AG04449 (cell line): Measurements from ENCODE around the gene CALN1.

Experiments used
- CTCF ChIA-PET: fragments of 350-600 bp; formaldehyde crosslinking; extraction: SDS; loops from one replicate; lab custom pipeline; 2021; ENCODE audit warnings: antibody characterized with exemption; lab: Yijun Ruan, JAX
- POLR2A ChIA-PET: fragments of 400-600, 350-600 bp; formaldehyde crosslinking; extraction: SDS; loops from one replicate; lab custom pipeline; 2020; ENCODE audit warnings: antibody characterized with exemption, inconsistent platforms; lab: Yijun Ruan, JAX
- DNase-seq: peaks from one replicate; pipeline ENCODE4 v3.0.0-alpha.2; 2010; ENCODE audit warnings: low read depth, low spot score
- H3K4me3 ChIP-seq: 2 replicates; pipeline ENCODE4 v1.5.1; 2011; ENCODE audit warnings: low read depth, mild to moderate bottlenecking, control low read depth, low read length
- TF ChIP-seq, protein P1 (sequence below): IDR thresholded peaks from one replicate; pipeline ENCODE4 v1.5.1; 2011; ENCODE audit warnings: mild to moderate bottlenecking, moderate library complexity, low read length, control low read depth, inconsistent platforms; ENCODE audit not compliant: insufficient read depth; ENCODE audit errors: missing control alignments

Gene CALN1

DNA sequence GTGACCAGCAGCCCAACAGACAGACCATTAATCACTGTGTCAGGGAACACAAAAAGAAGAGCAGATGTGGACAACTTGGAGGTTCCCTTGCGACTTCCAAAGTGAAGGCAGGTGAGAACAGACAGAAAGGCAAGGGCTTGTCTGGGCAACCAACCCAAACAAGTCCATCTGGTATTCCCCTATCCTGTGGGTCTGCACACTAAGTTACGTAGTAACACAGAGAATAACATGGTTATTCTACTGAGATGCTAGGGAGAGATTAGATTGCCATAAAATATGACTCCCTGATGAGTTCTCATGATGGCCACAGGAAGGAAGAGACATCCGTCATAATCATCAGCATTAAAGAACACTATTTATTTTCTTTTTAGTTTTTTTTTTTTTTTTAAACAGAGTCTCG lies 252.2 kb downstream of the CALN1 start:
- TF ChIP-seq, protein P1, sequence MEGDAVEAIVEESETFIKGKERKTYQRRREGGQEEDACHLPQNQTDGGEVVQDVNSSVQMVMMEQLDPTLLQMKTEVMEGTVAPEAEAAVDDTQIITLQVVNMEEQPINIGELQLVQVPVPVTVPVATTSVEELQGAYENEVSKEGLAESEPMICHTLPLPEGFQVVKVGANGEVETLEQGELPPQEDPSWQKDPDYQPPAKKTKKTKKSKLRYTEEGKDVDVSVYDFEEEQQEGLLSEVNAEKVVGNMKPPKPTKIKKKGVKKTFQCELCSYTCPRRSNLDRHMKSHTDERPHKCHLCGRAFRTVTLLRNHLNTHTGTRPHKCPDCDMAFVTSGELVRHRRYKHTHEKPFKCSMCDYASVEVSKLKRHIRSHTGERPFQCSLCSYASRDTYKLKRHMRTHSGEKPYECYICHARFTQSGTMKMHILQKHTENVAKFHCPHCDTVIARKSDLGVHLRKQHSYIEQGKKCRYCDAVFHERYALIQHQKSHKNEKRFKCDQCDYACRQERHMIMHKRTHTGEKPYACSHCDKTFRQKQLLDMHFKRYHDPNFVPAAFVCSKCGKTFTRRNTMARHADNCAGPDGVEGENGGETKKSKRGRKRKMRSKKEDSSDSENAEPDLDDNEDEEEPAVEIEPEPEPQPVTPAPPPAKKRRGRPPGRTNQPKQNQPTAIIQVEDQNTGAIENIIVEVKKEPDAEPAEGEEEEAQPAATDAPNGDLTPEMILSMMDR, result no peak
- DNase-seq, result no peak
- POLR2A ChIA-PET, result no interaction called here
- no peak overlapping the region for H3K4me3 ChIP-seq
- CTCF ChIA-PET, result no interaction called here

GRCh38 chr7:72156671-72157070 lies 255.5 kb downstream of the CALN1 start:
- TF ChIP-seq, protein P1, result no peak
- ChIA-PET CTCF (no interaction called here), POLR2A (no interaction called here)
- no peak for DNase-seq
- no peak overlapping the region for H3K4me3 ChIP-seq

- H3K4me3 ChIP-seq, result no peak overlapping the region
- CTCF ChIA-PET, result no interaction called here
- POLR2A ChIA-PET, result no interaction called here
- TF ChIP-seq, protein P1, result no peak
- no peak for DNase-seq
Measured at GRCh38 chr7:72153132-72153512, 259.0 kb downstream of the CALN1 start.

- TF ChIP-seq, protein P1, result no peak
- ChIA-PET POLR2A (no interaction called here), CTCF (no interaction called here)
- no peak for DNase-seq
- no peak overlapping the region for H3K4me3 ChIP-seq
Measured at GRCh38 chr7:72152161-72153131, 259.7 kb downstream of the CALN1 start.

GRCh38 chr7:72140566-72140965 lies 271.6 kb downstream of the CALN1 start:
- DNase-seq, result no peak
- TF ChIP-seq, protein P1, result no peak
- no peak overlapping the region for H3K4me3 ChIP-seq
- ChIA-PET CTCF (no interaction called here), POLR2A (no interaction called here)

DNA sequence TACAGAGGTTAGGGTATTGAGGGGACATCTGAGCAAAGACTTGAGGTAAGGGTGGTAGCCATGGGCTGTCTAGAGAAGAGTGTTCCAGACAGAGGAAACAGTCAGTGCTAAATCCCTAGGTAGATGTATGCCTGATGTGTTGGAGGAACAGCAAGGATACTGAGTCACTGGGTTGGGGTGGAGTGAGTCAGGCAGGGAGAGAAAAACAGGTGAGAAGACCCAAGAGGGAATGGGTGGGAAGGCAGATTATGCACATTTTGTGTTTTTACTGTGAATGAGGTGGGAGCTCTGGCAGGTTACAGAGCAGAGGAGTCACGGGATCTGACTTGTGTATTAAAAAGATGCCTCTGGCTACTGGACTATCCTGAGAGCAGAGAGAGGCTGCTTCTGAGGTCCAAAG lies 285.0 kb downstream of the CALN1 start:
- TF ChIP-seq, protein P1, result no peak
- CTCF ChIA-PET, result no interaction called here
- POLR2A ChIA-PET, result no interaction called here
- H3K4me3 ChIP-seq, result no peak overlapping the region
- DNase-seq, result no peak
